ENCODE data around the gene HEPACAM2. TPM values are rescaled to one million over a fixed set of nuclear protein-coding genes. Genes with fewer than 3 reads are reported as not detected.

HEPACAM2 gene
- total and polyA plus RNA-seq, 2 of the 4 experiments (the other 2 are of a cell fraction): under 0.01 to 0.05 TPM

- H2AK5ac ChIP-seq (ENCODE audit: low read depth, low read length): no peak overlapping the region
- H3K23ac ChIP-seq (ENCODE audit: low read depth, low read length): no peak overlapping the region
- no peaks in the 10 kb centered on the region for H4K20me1 ChIP-seq (ENCODE audit: insufficient read depth, low read length)
- H3K9ac ChIP-seq (ENCODE audit: low read depth, low read length): no peak overlapping the region
- H3K27ac ChIP-seq (ENCODE audit: insufficient read depth, low read length): no peak overlapping the region
- H2BK120ac ChIP-seq (ENCODE audit: low read depth, low read length): no peak overlapping the region
- no peak overlapping the region for H2AFZ ChIP-seq (replicated peaks; ENCODE audit: low read length, poor library complexity)
- DNase-seq (no peak), ATAC-seq (ENCODE audit: low read depth) (no peak)
- ChIA-PET CTCF (interaction anchor here (1.1 kb wide), 2 partner anchors 18 to 49 kb away, joined by 3 to 4 read pairs; no protein-coding TSS in a partner anchor), POLR2A (ENCODE audit: unreplicated experiment) (no interaction called here)
- no peak overlapping the region for H4K5ac ChIP-seq (ENCODE audit: low read depth, low read length)
- no peak overlapping the region for H2BK5ac ChIP-seq (ENCODE audit: low read depth, low read length, poor library complexity, severe bottlenecking)
- H3K4me1 ChIP-seq (ENCODE audit: control insufficient read depth, insufficient read depth, low read length): no peaks in the 10 kb centered on the region
- dilution Hi-C loops (cut with HindIII; ENCODE audit: low sequenced_read_pairs, unreplicated experiment): no loop called here
- no peak overlapping the region for H2AK9ac ChIP-seq (replicated peaks; ENCODE audit: low read depth, low read length, poor library complexity)
- no peak overlapping the region for H3K4ac ChIP-seq (ENCODE audit: low read depth, low read length)
- H3K79me1 ChIP-seq (ENCODE audit: low read depth in 1 of 2, low read length in 2 of 2): no peaks in the 10 kb centered on the region
- intact Hi-C loops (cut with micrococcal nuclease): loop anchor here (5.0 to 10.0 kb wide), 2 partner anchors 48 to 1046 kb away; partner anchors contain the start of gene HEPACAM2
- H3K36me3 ChIP-seq (ENCODE audit: control insufficient read depth, insufficient read depth, low read length): no peaks in the 10 kb centered on the region
- no peak overlapping the region for H3K18ac ChIP-seq (ENCODE audit: low read depth, low read length)
- H3K9me3 ChIP-seq (ENCODE audit: control insufficient read depth, insufficient read depth, low read length): no peaks in the 10 kb centered on the region
- TF ChIP-seq FOS (IDR thresholded peaks at IDR 0.05; ENCODE audit: low read depth, low read length): no peak
- no peak for TF ChIP-seq ELK1 (IDR thresholded peaks at IDR 0.05; ENCODE audit: borderline replicate concordance, low read depth, low read length)
- TF ChIP-seq MXI1 (IDR thresholded peaks at IDR 0.05; ENCODE audit: borderline replicate concordance, low read depth, low read length): no peak
- TF ChIP-seq BHLHE40 (IDR thresholded peaks at IDR 0.05; ENCODE audit: low read depth, low read length): no peak
- TF ChIP-seq CHD1 (IDR thresholded peaks at IDR 0.05; ENCODE audit: low read depth, low read length): no peak
- no peak for TF ChIP-seq POLR2A (IDR thresholded peaks at IDR 0.05; ENCODE audit: low read depth, low read length)
- TF ChIP-seq CEBPB (IDR thresholded peaks at IDR 0.05; ENCODE audit: low read depth, low read length): no peak
- TF ChIP-seq RAD21 (IDR thresholded peaks at IDR 0.05; ENCODE audit: low read length): no peak
- TF ChIP-seq SMC3 (IDR thresholded peaks at IDR 0.05; ENCODE audit: low read depth, low read length): no peak
- no peak for TF ChIP-seq RCOR1 (IDR thresholded peaks at IDR 0.05; ENCODE audit: insufficient replicate concordance, low read length)
- TF ChIP-seq CTCF (conservative IDR thresholded peaks at IDR 0.05; ENCODE audit: low read depth, low read length): no peak
- no peak overlapping the region for H3K14ac ChIP-seq (replicated peaks; ENCODE audit: low read depth, low read length)
- no peak overlapping the region for H2BK20ac ChIP-seq (ENCODE audit: low read depth, low read length)
- no peak overlapping the region for H3K56ac ChIP-seq (ENCODE audit: extremely low read depth, insufficient read depth, low read length)
- no peak overlapping the region for H4K8ac ChIP-seq (ENCODE audit: low read depth in 2 of 2, low read length in 2 of 2)
- in situ Hi-C loops (cut with MboI; ENCODE audit: low sequenced_read_pairs): no loop called here
- H2BK15ac ChIP-seq (ENCODE audit: low read depth, low read length): no peak overlapping the region
- no peak overlapping the region for H3K4me3 ChIP-seq (ENCODE audit: insufficient read depth, low read depth, low read length)
- H4K91ac ChIP-seq (ENCODE audit: insufficient read depth, low read depth, low read length): no peak overlapping the region
- BruUV-seq (replicated peaks): no TSS peak
- H3K9me1 ChIP-seq (ENCODE audit: insufficient read depth, low read length): no peaks in the 10 kb centered on the region
- H3K4me2 ChIP-seq (ENCODE audit: low read depth, low read length): no peak overlapping the region
- peaks cover 17% of the 10 kb centered on the region for H3K27me3 ChIP-seq (ENCODE audit: control insufficient read depth, insufficient read depth, low read length)
These were observed 47.1 kb downstream of the HEPACAM2 start for GRCh38 chr7:93179173-93179572.

Measured in IMR-90 (cell line).